ENCODE data around the gene KRTAP4-2. TPM values are rescaled to one million over a fixed set of nuclear protein-coding genes. Genes with fewer than 3 reads are reported as not detected.

Gene KRTAP4-2
- total RNA-seq, 3 donors from 2014 or later (not counting 1 experiment from before 2014, with no cell fraction given), result not detected

DNA sequence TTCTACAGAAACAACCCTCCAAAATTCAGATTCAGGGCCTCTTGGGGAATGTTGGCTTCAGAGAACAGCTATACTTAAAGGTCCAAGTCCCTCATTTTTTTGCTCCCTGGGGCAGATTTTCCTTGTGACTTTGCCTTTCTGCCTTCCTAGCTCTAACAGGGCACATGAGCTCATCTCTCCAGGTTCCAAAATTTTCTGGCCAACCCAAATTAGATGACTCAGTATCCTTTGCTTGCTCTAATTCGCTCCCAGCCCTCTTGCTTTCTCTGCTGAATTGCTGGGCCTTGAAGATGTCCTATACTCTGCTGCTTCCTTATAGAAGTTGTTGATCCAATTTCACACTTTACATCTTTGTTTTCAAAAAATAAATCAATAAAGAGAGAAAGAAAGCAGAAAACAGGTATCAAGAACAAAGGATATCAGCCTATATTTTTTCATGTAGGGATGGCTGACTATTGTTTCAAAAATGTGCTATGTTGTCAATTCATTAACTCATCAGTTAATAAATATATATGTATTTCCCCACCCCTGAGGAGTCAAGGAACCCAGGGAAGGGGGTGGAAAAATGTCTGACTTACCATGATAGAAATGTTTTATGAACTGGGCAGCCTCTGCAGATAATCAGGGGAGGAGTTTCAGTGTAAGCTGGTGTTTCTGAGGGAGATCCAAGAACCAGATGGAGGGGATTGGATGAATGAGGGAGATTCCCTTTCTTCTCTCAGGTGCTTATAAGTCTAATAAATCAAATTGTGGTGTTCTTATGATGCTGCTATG lies 1.0 kb upstream of the KRTAP4-2 start:
- Histone ChIP-seq H3K4me1 (ENCODE audit: control insufficient read depth, insufficient read depth, low read length) (peaks cover 5% of the 10 kb centered on the region), H3K9me3 (ENCODE audit: control insufficient read depth, insufficient read depth, low read length) (no peaks in the 10 kb centered on the region), H3K27ac (ENCODE audit: low read length) (no peak overlapping the region), H3K4me3 (ENCODE audit: low read length) (no peak overlapping the region), H3K36me3 (ENCODE audit: control insufficient read depth, insufficient read depth, low read length) (no peaks in the 10 kb centered on the region), H3K27me3 (ENCODE audit: control insufficient read depth, insufficient read depth, low read length) (no peaks in the 10 kb centered on the region)
- H3K27ac Mint-ChIP-seq, result no peak overlapping the region
- H3K4me3 Mint-ChIP-seq, result no peak overlapping the region
- no peak for DNase-seq
- no peak for ATAC-seq
- TF ChIP-seq, protein P1, sequence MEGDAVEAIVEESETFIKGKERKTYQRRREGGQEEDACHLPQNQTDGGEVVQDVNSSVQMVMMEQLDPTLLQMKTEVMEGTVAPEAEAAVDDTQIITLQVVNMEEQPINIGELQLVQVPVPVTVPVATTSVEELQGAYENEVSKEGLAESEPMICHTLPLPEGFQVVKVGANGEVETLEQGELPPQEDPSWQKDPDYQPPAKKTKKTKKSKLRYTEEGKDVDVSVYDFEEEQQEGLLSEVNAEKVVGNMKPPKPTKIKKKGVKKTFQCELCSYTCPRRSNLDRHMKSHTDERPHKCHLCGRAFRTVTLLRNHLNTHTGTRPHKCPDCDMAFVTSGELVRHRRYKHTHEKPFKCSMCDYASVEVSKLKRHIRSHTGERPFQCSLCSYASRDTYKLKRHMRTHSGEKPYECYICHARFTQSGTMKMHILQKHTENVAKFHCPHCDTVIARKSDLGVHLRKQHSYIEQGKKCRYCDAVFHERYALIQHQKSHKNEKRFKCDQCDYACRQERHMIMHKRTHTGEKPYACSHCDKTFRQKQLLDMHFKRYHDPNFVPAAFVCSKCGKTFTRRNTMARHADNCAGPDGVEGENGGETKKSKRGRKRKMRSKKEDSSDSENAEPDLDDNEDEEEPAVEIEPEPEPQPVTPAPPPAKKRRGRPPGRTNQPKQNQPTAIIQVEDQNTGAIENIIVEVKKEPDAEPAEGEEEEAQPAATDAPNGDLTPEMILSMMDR (IDR thresholded peaks at IDR 0.05), result no peak
- peaks cover 11 to 25% of the 10 kb centered on the region in 2 donors for H3K27me3 Mint-ChIP-seq (ENCODE audit: low read depth in 2 of 2)
- WGBS (ENCODE audit: insufficient coverage), result 89% methylated on average over 1 of the region's 1 CpG
- H3K9me3 Mint-ChIP-seq, result no peaks in the 10 kb centered on the region
- intact Hi-C loops (cut with micrococcal nuclease), result no loop called here
- H3K36me3 Mint-ChIP-seq, result no peaks in the 10 kb centered on the region
- H3K4me1 Mint-ChIP-seq, result no peaks in the 10 kb centered on the region

- Mint-ChIP-seq H3K9me3 (no peaks in the 10 kb centered on the region), H3K27ac (no peak overlapping the region), H3K4me1 (no peaks in the 10 kb centered on the region), H3K36me3 (no peaks in the 10 kb centered on the region), H3K27me3 (ENCODE audit: low read depth in 2 of 2) (peaks cover 10 to 18% of the 10 kb centered on the region in 2 donors), H3K4me3 (no peak overlapping the region)
- WGBS (ENCODE audit: insufficient coverage), result 97% methylated on average over 3 of the region's 3 CpGs
- DNase-seq, result no peak
- Histone ChIP-seq H3K27me3 (ENCODE audit: control insufficient read depth, insufficient read depth, low read length) (no peaks in the 10 kb centered on the region), H3K27ac (ENCODE audit: low read length) (no peak overlapping the region), H3K36me3 (ENCODE audit: control insufficient read depth, insufficient read depth, low read length) (no peaks in the 10 kb centered on the region), H3K9me3 (ENCODE audit: control insufficient read depth, insufficient read depth, low read length) (no peaks in the 10 kb centered on the region), H3K4me1 (ENCODE audit: control insufficient read depth, insufficient read depth, low read length) (peaks cover 5% of the 10 kb centered on the region), H3K4me3 (ENCODE audit: low read length) (no peak overlapping the region)
- intact Hi-C loops (cut with micrococcal nuclease), result no loop called here
- TF ChIP-seq, protein P1 (IDR thresholded peaks at IDR 0.05), result no peak
- ATAC-seq, result no peak
Measured at GRCh38 chr17:41178341-41178740, 320 bp upstream of the KRTAP4-2 start.

DNA sequence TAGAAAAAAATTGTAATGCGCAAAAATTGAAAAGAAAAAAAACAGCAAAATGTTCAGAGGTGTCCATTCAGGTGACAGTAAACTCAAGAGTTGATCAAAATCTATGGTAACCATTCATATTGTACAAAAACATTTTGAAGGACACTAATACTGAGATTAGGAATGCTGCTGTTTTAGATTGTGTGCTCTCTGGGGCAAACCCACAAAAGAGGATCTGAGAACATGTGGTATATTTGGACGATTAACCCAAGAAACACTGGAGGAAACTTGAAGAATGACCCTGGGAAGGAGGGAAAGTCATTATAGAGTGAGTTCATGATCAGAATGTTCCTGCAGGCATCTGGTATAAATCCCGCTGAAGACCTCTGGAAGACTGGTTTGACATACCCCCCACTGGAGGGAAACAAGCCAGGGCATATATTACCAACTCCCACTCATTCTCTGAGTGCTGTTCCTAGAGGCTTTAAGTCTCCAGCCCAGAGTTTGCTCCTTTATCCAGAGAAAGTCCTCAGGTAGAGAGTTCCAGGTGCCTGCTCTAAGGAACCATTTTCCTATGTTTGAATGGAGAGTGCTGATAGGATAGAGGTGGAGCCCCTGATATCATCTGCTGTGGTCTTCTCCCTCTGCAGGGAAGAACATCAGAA lies 1.2 kb downstream of the KRTAP4-2 start:
- TF ChIP-seq, protein P1 (IDR thresholded peaks at IDR 0.05), result no peak
- 63% methylated on average over 3 of the region's 3 CpGs for WGBS (ENCODE audit: insufficient coverage)
- intact Hi-C loops (cut with micrococcal nuclease), result no loop called here

More for the DNA sequence above, 1.2 kb downstream of the KRTAP4-2 start:
- Mint-ChIP-seq H3K4me3 (no peak overlapping the region), H3K36me3 (no peaks in the 10 kb centered on the region), H3K27ac (no peak overlapping the region), H3K9me3 (no peaks in the 10 kb centered on the region), H3K4me1 (no peaks in the 10 kb centered on the region), H3K27me3 (ENCODE audit: low read depth in 2 of 2) (peaks cover 15 to 23% of the 10 kb centered on the region in 2 donors)
- no peak for ATAC-seq
- Histone ChIP-seq H3K4me3 (ENCODE audit: low read length) (no peak overlapping the region), H3K27me3 (ENCODE audit: control insufficient read depth, insufficient read depth, low read length) (no peaks in the 10 kb centered on the region), H3K4me1 (ENCODE audit: control insufficient read depth, insufficient read depth, low read length) (peaks cover 5% of the 10 kb centered on the region), H3K9me3 (ENCODE audit: control insufficient read depth, insufficient read depth, low read length) (no peaks in the 10 kb centered on the region), H3K27ac (ENCODE audit: low read length) (no peak overlapping the region), H3K36me3 (ENCODE audit: control insufficient read depth, insufficient read depth, low read length) (no peaks in the 10 kb centered on the region)
- no peak for DNase-seq

All from natural killer cell (primary cell).